ENCODE results near the gene SLC38A6.

GRCh38 chr14:61041704-61042103 lies 60.7 kb downstream of the SLC38A6 start:
- TF ChIP-seq BCLAF1 (IDR thresholded peaks at IDR 0.05): no peak
- TF ChIP-seq FOXK2 (IDR thresholded peaks at IDR 0.05): no peak
- no peak for TF ChIP-seq TARDBP (CRISPR knock-in tag; IDR thresholded peaks at IDR 0.05)
- TF ChIP-seq ZBTB8A (CRISPR knock-in tag; IDR thresholded peaks at IDR 0.05; ENCODE audit: borderline replicate concordance, low read depth): no peak
- TF ChIP-seq EP300 (IDR thresholded peaks at IDR 0.05; ENCODE audit: low read depth in 2 of 2, low read length in 2 of 2): no peak
- no peak for TF ChIP-seq EP300 (CRISPR knock-in tag; IDR thresholded peaks at IDR 0.05; ENCODE audit: borderline replicate concordance)
- no peak for TF ChIP-seq JUN (CRISPR knock-in tag; IDR thresholded peaks at IDR 0.05)
- TF ChIP-seq KLF16 (CRISPR knock-in tag; IDR thresholded peaks at IDR 0.05): no peak
- TF ChIP-seq USF2 (IDR thresholded peaks at IDR 0.05; ENCODE audit: low read depth, low read length): no peak
- TF ChIP-seq USF2 (CRISPR knock-in tag; IDR thresholded peaks at IDR 0.05; ENCODE audit: borderline replicate concordance): no peak
- no peak for TF ChIP-seq ATF6 (CRISPR knock-in tag; conservative IDR thresholded peaks at IDR 0.05)
- TF ChIP-seq MED1 (CRISPR knock-in tag; IDR thresholded peaks at IDR 0.05): no peak

Data from HepG2 (cell line).